ENCODE data around the gene CDH23.

The CDH23 gene

DNA sequence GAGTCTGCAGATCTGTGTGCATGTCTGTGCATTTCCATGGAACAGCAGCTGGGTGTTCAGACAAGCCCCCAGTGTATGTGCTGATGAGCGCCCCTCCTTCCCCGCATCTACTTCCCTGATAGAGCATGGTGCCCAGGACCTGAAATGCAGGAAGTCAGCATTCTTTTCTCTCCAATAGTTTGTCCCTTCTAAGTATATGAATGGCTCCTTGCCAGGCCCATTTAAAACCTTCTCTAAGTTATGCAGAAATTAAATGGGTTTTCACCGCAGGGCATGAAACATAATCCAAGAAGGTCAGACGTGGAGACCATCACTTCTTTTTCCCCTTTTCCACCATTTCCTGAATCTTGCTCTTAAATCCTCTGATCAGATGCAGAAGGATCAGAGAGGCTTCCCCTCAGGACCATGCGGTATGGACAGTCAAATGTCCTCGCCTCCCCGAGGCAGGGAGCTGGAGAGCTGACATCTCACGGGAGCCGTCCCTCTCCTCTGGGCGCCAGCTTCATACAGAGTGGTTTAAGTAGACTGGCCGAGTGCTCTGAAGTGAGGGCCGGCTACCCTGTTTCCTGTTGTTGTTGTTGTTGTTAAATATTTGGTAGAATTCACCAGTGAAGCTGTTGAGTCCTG, 167.6 kb downstream of the CDH23 start:
- DNase-seq (ENCODE audit: low read depth) = no peak
- TF ChIP-seq, protein P1, sequence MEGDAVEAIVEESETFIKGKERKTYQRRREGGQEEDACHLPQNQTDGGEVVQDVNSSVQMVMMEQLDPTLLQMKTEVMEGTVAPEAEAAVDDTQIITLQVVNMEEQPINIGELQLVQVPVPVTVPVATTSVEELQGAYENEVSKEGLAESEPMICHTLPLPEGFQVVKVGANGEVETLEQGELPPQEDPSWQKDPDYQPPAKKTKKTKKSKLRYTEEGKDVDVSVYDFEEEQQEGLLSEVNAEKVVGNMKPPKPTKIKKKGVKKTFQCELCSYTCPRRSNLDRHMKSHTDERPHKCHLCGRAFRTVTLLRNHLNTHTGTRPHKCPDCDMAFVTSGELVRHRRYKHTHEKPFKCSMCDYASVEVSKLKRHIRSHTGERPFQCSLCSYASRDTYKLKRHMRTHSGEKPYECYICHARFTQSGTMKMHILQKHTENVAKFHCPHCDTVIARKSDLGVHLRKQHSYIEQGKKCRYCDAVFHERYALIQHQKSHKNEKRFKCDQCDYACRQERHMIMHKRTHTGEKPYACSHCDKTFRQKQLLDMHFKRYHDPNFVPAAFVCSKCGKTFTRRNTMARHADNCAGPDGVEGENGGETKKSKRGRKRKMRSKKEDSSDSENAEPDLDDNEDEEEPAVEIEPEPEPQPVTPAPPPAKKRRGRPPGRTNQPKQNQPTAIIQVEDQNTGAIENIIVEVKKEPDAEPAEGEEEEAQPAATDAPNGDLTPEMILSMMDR (conservative IDR thresholded peaks at IDR 0.05; ENCODE audit: low read depth, low read length) = no peak
- H3K4me3 ChIP-seq (ENCODE audit: low read depth, low read length) = no peak overlapping the region

DNA sequence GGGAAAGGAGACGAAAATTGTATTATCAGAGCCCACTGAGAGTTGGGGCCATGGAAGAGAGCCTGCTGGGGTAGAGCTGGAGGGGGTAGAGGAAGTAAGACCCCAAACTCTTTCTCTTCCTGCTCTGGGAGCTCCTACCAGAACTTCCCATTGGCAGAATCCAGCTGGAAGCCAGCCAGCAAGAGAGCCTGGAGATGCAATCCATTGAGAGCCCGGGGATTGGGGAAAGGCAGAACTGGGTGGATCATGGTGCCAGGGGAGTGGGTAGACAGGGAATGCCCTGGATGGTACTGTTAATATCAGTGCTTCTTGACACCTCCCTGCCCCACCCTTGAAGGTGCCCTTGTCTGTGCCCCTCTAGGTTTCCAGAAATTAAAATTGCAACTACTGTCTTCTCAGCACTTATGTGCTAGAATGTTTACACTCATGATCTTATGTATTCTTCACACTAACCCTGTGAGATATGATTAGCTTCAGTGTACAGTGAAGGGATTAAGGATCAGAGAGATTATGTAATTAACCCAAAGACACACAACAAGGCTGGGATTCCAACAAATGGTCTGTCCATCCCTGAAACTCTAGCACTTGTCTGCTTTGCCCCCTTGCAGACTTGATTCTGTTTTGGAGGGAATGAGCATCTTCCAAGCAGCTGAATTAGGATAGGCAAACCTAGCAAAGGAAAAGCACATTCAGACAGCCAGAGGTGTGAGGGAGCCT, 168.7 kb downstream of the CDH23 start:
- TF ChIP-seq, protein P1 (conservative IDR thresholded peaks at IDR 0.05; ENCODE audit: low read depth, low read length) = no peak
- DNase-seq (ENCODE audit: low read depth) = no peak
- no peak overlapping the region for H3K4me3 ChIP-seq (ENCODE audit: low read depth, low read length)

DNA sequence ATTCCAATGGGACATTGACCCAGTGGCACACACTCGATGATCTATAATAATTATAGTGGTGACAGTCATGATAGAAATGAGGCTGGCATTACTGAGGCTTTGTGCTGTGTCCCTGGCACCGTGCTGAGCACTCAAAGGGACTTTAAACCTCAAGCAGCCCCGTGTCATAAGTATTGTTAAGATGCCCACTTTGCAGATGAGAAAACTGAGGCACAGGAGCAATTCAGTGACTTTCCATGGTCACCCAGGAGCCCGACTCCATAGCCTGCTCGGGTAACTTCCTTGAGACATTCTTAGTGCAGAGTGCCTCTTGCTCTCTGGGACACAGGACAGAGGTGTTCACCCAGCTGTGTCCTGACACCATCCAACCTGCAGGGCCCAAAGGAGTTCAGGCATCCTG, 170.3 kb downstream of the CDH23 start:
- no peak for DNase-seq (ENCODE audit: low read depth)
- TF ChIP-seq, protein P1 (conservative IDR thresholded peaks at IDR 0.05; ENCODE audit: low read depth, low read length) = no peak
- H3K4me3 ChIP-seq (ENCODE audit: low read depth, low read length) = no peak overlapping the region

DNA sequence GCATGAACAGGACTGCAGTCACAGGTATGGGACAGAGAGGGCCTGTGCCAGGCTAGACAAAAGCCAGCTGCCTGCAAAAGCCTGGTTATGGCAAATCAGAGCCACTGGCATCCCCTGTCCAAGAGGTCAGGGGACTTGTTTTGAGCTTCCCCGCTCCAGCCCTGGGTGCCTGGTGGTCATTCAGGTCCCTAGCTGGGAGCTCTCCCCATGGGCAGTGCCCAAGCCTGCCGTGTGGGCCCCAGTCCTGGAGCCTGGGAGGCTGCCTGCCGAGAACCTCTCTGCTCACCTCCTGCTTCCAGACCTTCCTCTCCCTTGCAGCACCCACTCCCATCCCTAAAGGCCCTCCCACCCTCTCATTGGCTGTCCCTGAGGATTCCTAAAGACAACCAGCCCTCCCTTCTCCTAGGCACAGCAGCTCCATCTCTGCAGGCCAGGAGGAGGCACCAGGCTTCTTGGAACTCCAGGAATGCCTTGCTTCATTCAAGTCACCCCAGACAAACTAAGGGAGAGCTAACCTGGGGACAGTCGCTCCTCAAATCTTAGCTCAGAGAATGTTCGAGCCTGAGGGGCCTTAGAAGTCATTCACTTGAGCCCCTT, 172.3 kb downstream of the CDH23 start:
- no peak overlapping the region for H3K4me3 ChIP-seq (ENCODE audit: low read depth, low read length)
- TF ChIP-seq, protein P1 (conservative IDR thresholded peaks at IDR 0.05; ENCODE audit: low read depth, low read length) = no peak
- no peak for DNase-seq (ENCODE audit: low read depth)

DNA sequence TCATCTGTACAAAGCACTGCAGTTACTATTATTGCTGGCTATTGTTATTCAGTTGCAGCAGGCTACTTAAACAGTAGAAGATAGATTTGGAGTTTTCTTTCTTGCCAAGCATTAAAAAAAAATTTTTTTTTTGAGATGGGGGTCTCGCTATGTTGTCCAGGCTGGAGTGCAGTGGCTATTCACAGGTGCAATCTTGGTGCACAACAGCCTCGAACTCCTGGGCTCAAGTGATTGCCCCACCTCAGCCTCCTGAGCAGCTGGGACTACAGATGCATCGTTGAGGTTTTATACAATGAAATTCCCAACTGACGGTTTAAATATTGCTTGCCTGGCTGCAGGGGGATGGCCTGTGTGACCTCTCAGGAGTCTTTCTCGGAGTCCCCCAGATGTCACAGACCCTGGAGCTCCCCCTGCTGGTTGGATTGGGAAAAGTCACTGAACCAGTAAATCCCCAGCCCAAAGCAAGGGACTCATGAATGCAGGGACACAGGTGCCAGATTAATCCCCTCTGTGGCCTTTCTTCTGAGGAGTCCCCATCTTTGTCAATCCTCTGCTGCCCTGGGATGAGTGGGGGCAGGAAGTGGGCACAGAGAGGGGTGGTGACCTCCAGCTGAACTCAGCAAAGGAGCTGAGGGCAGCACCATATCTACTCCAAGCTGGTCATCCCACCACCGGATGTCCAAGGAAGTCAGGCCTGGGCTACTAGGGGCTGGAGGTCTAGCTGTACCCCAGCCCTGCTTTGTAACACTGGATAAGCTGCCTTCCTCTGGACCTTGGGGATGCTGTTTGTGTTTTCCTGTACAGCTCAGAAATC, 173.3 kb downstream of the CDH23 start:
- H3K4me3 ChIP-seq (ENCODE audit: low read depth, low read length) = no peak overlapping the region
- peak; percentile 60 for DNase-seq (ENCODE audit: low read depth)
- TF ChIP-seq, protein P1 (conservative IDR thresholded peaks at IDR 0.05; ENCODE audit: low read depth, low read length) = peak; percentile 89

DNA sequence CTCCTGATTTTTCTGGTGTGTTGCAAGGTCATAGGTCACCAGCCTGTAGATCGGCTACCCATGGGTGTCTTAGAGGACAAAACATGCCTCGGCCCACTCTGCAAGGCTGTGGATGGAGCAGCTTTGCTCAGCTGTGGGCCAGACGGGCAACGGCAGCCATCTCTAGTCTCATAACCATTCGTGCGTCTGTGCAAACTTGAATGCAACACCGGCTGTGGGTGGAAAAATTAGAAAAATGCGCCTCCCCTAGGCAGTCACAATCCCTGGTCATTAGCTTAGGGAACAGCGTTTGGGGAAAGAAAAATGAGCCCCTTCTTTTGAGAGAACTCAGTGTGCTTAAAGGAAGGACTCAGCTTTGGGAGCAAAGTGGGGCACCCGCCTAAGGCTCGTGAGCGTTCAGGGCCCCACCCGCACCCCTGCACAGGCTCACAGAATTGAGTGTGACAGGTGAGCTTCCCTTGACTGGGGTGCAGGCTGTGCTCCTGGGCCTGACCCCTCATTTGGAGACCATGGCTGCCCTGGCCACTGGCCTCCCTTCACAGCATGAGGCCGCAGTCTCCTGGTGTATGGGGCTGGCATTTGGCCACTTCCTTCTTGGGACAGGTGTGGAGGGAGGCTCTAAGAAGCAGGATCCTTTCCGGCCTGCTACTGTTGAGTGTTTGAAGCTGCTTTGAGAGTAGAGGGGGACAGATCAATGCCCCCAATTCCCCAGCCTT, 174.9 kb downstream of the CDH23 start:
- H3K4me3 ChIP-seq (ENCODE audit: low read depth, low read length) = no peak overlapping the region
- DNase-seq (ENCODE audit: low read depth) = no peak
- TF ChIP-seq, protein P1 (conservative IDR thresholded peaks at IDR 0.05; ENCODE audit: low read depth, low read length) = no peak

All from choroid plexus epithelial cell (primary cell).